Measurements from ENCODE around the gene CDHR3.

DNA sequence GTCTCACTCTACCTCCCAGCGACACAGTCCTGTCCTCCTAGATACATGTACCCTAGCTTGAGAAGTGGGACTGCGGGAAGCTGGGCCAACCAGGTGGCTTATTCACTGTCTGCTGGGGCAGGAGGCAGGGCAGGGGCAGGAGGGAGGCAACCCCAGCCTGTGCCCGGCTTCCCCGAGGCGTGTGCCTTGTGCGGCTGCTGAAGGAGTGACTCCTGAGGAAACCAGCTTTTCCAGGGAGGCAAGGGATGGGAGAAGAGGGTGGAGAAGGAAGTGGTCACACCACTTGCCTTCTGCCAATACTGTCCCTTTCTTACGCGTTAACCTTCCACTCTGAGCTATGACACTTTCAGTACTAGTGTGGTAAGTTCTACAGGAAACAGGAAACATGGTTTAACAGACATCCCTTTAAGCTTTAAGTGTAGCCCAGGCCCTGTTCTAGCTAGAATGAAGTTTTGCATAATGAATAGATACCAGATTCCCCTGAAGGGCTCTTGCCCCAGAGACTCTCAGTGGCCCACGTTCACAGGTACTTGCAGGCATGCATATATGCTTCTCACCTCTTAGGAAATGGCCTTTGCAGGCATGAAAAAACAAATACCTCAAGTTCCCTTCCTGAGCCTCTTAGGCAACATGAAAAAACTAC is 108.4 kb downstream of the CDHR3 start:
- TF ChIP-seq, protein P1, sequence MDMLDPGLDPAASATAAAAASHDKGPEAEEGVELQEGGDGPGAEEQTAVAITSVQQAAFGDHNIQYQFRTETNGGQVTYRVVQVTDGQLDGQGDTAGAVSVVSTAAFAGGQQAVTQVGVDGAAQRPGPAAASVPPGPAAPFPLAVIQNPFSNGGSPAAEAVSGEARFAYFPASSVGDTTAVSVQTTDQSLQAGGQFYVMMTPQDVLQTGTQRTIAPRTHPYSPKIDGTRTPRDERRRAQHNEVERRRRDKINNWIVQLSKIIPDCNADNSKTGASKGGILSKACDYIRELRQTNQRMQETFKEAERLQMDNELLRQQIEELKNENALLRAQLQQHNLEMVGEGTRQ (CRISPR knock-in tag; IDR thresholded peaks at IDR 0.05): no peak
- TF ChIP-seq ZNF232 (CRISPR knock-in tag; IDR thresholded peaks at IDR 0.05): no peak
- TF ChIP-seq, protein P2, sequence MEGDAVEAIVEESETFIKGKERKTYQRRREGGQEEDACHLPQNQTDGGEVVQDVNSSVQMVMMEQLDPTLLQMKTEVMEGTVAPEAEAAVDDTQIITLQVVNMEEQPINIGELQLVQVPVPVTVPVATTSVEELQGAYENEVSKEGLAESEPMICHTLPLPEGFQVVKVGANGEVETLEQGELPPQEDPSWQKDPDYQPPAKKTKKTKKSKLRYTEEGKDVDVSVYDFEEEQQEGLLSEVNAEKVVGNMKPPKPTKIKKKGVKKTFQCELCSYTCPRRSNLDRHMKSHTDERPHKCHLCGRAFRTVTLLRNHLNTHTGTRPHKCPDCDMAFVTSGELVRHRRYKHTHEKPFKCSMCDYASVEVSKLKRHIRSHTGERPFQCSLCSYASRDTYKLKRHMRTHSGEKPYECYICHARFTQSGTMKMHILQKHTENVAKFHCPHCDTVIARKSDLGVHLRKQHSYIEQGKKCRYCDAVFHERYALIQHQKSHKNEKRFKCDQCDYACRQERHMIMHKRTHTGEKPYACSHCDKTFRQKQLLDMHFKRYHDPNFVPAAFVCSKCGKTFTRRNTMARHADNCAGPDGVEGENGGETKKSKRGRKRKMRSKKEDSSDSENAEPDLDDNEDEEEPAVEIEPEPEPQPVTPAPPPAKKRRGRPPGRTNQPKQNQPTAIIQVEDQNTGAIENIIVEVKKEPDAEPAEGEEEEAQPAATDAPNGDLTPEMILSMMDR (IDR thresholded peaks at IDR 0.05): no peak
- TF ChIP-seq NR3C1 (CRISPR knock-in tag; conservative IDR thresholded peaks at IDR 0.05; ENCODE audit: low read depth): no peak
- no peak for TF ChIP-seq CREM (CRISPR knock-in tag; IDR thresholded peaks at IDR 0.05)
- no peak for TF ChIP-seq NFYB (CRISPR knock-in tag; conservative IDR thresholded peaks at IDR 0.05; ENCODE audit: low read depth)
- no peak for TF ChIP-seq KAT7 (CRISPR knock-in tag; IDR thresholded peaks at IDR 0.05; ENCODE audit: borderline replicate concordance)
- TF ChIP-seq JUN (CRISPR knock-in tag; IDR thresholded peaks at IDR 0.05): no peak
- TF ChIP-seq, protein P3, sequence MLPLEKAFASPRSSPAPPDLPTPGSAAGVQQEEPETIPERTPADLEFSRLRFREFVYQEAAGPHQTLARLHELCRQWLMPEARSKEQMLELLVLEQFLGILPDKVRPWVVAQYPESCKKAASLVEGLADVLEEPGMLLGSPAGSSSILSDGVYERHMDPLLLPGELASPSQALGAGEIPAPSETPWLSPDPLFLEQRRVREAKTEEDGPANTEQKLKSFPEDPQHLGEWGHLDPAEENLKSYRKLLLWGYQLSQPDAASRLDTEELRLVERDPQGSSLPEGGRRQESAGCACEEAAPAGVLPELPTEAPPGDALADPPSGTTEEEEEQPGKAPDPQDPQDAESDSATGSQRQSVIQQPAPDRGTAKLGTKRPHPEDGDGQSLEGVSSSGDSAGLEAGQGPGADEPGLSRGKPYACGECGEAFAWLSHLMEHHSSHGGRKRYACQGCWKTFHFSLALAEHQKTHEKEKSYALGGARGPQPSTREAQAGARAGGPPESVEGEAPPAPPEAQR (CRISPR knock-in tag; IDR thresholded peaks at IDR 0.05): no peak
- TF ChIP-seq ESRRA (CRISPR knock-in tag; IDR thresholded peaks at IDR 0.05; ENCODE audit: borderline replicate concordance): no peak
- TF ChIP-seq, protein P4, sequence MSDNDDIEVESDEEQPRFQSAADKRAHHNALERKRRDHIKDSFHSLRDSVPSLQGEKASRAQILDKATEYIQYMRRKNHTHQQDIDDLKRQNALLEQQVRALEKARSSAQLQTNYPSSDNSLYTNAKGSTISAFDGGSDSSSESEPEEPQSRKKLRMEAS (CRISPR knock-in tag; IDR thresholded peaks at IDR 0.05): no peak
- no peak for TF ChIP-seq NR2C2 (CRISPR knock-in tag; IDR thresholded peaks at IDR 0.05)
- TF ChIP-seq EMX1 (CRISPR knock-in tag; IDR thresholded peaks at IDR 0.05): no peak
